Lower leg skin (tissue), 3 donors: Measurements from ENCODE around the gene SELENOP.

Source experiments
- POLR2A ChIP-seq, 2 donors: fragments of 450-650 bp; IDR thresholded peaks; one replicate each; pipeline ENCODE4 v1.6.1; 2016 to 2017; ENCODE audit warnings: antibody characterized with exemption in 2 of 2, mild to moderate bottlenecking in 1 of 2, moderate library complexity in 1 of 2
- TF ChIP-seq, protein P1 (sequence below), 3 donors: fragments of 450-650 bp; IDR thresholded peaks; one replicate each; pipeline ENCODE4 v1.5.1; 2016; ENCODE audit warnings: antibody characterized with exemption in 3 of 3, mild to moderate bottlenecking in 3 of 3, moderate library complexity in 2 of 3

DNA sequence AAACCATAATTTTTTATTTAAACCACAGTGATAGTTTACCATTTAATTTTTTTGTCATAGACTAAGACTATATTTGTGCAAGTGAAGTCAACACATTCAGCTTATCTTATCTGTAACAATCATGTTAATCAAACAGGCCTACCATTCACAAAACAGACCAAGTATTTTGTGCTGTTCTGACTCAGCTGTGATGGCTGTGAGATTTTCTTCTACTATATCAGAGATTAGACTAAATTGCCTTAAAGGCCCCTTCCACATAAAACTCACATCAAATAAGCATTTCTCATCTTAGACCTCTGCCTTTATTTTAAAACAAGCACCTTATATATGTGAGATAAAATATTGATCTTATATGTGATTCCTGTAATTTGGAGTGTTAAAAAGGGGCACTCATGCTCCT lies 41.7 kb downstream of the SELENOP start:
- TF ChIP-seq POLR2A (IDR thresholded peaks at IDR 0.05): no peak
- TF ChIP-seq, protein P1, sequence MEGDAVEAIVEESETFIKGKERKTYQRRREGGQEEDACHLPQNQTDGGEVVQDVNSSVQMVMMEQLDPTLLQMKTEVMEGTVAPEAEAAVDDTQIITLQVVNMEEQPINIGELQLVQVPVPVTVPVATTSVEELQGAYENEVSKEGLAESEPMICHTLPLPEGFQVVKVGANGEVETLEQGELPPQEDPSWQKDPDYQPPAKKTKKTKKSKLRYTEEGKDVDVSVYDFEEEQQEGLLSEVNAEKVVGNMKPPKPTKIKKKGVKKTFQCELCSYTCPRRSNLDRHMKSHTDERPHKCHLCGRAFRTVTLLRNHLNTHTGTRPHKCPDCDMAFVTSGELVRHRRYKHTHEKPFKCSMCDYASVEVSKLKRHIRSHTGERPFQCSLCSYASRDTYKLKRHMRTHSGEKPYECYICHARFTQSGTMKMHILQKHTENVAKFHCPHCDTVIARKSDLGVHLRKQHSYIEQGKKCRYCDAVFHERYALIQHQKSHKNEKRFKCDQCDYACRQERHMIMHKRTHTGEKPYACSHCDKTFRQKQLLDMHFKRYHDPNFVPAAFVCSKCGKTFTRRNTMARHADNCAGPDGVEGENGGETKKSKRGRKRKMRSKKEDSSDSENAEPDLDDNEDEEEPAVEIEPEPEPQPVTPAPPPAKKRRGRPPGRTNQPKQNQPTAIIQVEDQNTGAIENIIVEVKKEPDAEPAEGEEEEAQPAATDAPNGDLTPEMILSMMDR (IDR thresholded peaks at IDR 0.05): no peak
